HG03521 (cell line): ENCODE measurements around the gene INS.

Source experiments
- ATAC-seq: cut with Tn5 transposase; IDR thresholded peaks from one replicate; pipeline ENCODE4 v1.9.1; 2021; ENCODE audit warnings: mild to moderate bottlenecking, moderate library complexity; ENCODE audit not compliant: unreplicated experiment

The INS gene

DNA sequence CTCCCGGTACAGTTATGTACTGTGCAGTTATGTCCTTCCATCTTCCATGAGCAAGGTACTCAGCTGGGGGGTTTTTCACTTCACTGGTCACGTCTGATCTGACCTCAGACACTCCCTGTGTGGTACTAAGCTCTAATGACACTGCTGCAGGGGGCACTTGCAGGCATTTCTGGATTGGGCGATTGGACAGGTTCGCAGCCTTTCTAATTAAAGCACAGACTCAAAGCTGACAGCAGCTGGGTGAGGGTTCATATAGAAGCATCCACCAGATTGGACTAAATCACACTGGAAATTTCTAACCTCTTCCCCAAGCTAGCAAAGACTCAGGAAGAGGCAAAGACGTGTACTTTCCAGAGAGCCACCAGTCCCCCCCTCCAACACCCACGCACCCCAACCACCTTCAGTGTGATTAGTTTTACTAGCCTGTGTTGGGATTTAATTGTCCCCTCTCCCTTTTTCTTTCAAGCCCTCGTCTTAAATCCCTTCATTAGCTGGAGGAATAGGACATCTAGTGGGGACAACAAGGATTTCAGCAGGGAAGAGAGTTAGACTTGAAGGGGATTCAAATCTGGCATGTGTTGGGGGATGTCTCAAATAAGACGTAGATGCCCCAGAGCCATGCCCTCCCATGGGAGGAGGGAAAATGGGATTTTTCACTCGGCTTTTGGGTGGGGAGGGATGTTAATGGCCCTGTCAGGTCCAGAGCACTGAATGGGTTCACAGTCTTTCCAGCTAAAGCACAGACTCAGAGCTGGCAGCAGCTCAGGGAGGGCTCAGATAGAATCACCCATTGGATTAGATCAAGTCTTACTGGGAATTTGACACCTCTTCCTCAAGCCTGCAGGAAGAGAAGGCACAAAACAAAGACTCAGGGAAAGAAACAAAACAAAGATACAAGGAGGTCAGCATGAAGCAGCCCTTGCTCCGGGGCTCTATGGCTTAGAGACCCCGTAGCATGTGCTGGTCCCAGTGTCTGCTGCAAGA is 10.9 kb downstream of the INS start:
- no peak for ATAC-seq

DNA sequence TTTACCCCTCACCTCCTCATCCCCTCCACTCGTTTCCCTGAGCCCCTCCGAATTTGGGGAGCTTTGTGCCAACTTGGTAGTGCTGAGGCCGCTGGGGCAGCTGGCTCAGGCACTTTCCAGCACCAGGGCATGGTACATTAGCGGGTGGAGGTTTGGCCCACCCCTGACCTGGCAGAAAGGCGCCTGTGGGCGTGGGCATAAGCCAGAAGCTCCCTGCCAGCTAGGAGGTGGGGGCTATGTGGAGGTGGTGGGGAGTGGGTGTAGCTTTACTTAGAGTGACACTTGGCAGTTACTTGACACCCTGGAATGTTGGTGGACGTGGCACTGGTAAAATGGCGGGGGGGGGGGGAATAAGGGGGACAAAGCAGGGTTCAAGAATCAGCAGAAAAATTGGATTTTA is 11.5 kb downstream of the INS start:
- ATAC-seq, result no peak

GRCh38 chr11:2148595-2148994 is 12.4 kb downstream of the INS start:
- ATAC-seq, result no peak

- ATAC-seq, result no peak
These were observed 13.6 kb downstream of the INS start for GRCh38 chr11:2147391-2147790.

- ATAC-seq, result no peak
These were observed 15.0 kb downstream of the INS start for GRCh38 chr11:2146051-2146450.

DNA sequence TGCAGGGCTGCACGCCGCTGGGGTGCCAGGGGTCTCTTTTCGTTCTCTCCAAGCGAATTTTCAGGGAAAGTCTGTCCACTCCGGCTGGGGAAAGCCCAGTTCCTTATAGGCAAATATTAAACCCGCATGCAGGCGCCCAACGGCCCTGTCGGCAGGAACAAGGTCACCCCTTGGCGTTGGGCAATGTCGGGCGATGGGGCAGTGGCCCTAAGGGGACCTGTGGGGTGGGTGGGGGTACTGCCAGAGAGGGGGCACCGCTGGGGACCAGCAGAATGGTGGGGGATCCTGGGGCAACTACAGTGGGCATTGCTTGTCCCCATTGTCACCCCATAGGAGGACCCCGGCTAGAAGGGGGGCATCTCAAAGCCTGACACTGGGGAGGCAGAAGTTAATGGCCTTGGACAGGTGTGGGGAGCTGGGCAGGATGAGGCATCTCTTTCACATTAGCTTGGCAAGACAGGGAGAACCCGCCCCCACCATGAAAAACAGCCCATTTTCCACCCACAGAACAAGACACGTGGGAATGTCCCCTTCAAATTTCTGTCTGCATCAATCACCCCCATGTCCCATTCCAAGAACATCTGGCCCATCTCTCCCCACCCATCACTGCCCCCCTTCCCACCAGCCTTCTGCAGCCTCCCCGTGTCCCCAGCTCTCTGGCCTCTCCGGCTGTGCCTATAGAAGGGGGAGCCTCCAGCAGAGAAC is 16.3 kb downstream of the INS start:
- ATAC-seq, result no peak

DNA sequence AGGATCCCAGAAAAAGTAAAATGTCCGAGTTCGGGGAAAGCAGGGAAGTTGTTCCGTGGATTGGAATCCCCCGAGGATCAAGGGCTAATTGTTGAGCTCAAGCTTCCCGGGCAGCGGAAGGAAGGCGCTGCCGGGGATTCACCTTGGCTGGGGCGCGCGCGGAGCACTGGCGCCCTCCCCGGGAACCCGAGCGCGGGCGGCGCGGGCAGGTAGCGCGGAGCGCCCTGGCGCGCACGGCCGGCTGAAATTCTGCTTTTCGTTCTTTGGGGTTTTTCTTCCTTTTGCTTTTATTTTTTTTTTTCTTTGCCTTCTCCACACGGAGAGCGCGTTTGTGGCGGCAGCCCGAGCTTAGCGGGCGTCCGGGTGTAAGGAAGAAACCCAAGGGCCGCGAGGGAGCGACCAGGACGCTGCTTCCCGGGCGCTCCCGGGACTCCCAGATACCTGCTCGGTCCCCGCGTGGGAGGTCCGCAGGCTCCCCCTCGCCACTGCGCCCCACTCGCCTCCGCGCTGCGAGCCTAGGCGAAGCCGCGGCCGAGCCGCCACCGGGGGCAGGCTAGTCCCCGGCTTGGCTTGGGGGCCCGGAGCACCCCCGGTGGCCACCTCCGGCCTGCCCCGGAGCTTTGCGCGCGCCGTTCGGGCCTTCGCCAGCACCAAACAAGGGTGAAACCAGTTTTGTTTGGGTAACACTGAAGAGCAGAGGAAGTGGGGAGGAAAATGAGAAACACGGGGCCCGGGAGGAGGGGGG is 17.0 kb downstream of the INS start:
- no peak for ATAC-seq

- no peak for ATAC-seq
These were observed 17.6 kb downstream of the INS start for GRCh38 chr11:2143477-2143798.

DNA sequence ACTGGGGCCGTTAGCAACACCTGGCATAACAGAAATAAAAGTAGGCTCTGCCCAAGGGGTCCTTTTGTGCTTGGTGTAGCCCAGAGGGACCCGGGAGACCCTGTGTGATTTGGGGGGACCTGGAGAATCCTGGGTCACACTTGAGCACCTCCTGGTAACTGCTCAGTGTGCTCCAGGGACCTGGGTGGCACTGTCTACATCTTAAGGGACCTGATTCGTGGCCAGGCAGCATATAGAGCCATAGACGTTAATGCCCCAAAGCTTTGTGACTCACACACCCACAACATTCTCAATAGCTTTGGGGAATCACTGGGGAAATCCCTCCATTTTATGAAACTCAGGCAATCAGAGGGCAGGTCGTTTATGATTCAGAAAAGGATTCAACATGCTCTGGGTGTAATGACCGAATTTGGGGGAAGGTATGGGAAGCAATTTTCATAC is 18.2 kb downstream of the INS start:
- no peak for ATAC-seq

DNA sequence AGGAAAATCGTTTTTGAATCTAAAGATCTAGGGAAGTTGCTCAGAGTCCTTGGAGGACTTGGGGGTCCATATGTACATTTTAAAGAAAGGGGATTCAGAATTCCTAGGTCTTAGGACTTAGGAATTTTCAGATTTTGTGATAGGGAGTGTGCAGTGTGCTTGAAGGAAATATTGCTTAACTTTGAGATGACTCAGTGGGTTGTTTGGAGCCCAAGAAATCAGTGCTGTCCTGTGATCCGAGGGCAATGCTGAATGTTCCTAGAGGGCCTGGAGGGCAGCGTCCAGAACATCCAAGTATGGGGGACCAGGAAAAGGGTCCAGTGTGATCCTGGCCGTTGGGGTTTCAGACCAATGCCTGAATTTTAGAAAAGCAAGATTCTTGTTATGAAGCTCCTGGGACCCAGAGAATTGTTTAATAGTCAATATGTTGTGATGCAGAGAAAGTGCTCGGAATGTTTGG is 18.7 kb downstream of the INS start:
- ATAC-seq, result no peak

DNA sequence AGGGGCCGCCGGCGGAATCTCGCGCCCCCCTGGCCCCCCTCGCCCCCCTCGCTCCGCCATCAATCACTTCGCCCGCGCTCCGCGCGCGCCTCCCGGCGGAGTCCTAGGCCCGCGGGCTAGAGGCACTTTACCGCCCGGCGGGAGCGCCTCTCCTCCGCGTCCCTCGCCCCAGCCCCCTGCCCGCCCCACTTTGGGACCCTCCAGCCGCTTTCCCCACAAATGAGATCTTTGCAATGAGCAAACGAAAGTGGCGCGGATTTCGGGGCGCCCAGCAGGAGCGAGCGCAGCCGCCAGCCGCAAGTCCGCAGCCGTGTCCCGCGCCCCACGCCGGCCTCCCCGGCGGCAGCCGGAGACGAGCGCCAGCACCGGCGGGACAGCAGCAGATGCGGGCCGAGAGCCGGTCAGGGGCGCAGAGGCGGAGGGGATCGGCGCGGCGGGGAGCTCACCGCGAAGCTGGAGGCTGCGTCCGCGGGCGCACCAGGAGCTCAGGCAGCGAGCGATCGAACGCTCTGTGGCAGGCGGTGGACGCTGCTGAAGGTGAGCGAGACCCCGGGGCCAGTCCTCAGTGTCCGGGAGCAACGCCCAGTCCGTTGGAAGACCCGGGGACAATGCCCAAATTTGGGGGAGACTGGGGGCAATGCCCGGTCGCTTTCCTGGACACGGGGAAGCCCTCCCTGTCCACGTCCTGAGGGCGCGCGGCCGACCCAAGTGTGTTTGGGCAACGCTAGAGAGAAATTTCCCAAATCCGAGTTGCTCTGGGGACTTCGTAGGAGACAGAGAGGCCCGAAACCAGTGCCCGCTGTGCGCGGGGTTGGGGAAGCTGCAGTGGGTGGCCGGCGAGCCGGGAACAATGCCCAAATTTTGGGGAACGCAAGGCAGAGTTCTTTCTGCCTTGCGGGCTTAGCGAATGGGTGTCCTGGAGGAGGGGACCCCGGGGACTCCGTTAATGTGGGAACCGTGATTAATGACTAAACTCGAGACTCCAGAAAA is 20.3 kb downstream of the INS start:
- no peak for ATAC-seq

DNA sequence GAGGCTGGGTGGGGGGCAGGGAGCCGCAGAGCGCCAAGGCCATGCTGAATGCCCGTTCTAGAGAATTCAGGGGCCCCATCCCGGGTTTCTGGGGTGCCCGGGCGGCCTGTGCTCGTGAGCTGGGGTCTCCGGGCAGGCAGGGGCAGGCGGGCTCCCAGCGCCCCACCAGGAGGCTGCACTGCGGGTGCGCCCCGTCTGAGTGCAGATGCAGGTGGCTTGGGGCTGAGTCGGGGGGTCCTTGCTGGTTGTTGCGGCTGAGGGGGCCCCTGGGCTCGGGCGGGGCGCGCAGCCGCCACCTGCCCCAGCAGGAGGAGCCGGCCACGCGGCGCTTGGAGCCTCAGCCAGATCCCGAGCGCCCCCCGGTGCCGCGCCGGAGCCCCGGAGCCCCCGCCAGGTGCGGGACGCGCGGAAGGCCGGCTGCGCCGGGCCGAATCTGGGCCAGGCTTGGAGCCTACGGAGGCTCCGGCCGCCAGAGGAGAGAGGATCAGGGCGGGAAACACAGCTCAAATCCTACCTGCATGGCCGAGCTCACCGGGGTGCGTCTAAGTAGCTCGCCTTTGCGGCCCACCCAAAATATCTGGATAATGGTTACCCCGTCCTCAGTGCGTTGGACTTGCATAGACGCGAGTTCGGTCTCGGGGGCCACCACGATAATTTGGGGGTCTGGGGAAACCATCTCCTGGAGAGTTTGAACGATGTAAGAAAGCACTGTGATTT is 21.2 kb downstream of the INS start:
- ATAC-seq, result no peak

GRCh38 chr11:2139123-2139521 is 21.9 kb downstream of the INS start, which contains the start of gene IGF2:
Gene IGF2 (minus strand): TSS chr11:2139389. CDS start chr11:2135523, 3,866 bp downstream.
- ATAC-seq, result no peak

DNA sequence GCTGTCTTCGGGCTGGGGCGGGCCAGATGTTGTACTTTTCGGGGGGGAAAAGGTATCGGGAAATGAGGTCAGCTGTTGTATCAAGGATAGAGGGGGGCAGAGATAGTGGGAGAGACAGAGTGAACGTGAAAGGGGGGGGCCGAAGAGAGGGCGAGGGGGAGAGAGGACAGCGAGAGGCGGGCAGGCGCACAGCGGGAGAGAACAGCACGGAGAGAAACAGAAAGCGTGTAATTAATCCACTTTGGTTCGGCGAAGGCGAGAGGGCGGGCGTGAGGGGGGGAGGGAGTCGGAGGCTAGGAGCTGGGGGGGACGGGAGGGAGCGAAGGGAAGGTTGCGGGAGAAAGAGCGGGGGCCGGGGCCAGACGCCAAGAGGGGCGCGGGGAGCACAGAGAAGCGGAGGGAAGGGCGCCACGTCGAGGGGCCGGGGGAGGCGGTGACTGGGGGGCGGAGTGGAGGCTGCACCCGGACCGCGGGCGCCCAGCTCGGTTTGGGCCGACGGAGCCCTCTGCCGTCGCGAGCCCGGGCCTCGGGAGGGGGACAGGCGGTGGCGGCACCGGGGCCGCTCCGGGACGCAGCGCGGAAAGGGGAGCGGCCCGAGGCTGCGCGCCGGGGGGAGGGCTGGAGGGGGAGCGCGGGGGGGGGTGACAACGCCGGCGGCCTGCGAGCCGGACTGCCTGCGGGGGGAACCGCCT is 22.4 kb downstream of the INS start:
- ATAC-seq, result no peak

DNA sequence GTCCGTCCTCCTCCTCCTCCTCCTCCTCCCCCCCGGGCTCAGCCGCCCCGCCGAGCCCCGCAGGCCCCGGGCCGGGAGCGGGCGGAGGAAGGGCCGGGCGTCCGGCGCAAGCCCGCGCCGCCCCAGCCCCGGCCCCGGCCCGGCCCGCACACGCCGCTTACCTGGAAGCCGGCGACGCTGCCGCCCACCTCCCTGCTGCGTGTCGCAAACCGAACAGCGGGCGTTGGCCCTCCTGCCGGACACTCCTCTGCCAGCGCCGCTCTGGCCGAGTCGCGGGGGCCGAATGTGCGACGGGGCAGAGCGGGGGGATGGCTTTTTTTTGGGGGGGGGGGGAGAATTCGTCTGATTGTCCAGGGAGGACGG is 23.0 kb downstream of the INS start:
- ATAC-seq, result no peak

GRCh38 chr11:2137202-2138067 is 23.6 kb downstream of the INS start:
- no peak for ATAC-seq

GRCh38 chr11:2136952-2137201 is 24.1 kb downstream of the INS start:
- ATAC-seq, result no peak

- ATAC-seq, result no peak
These were observed 24.6 kb downstream of the INS start for GRCh38 chr11:2136209-2136951.
